Measurements from ENCODE around the gene NPAS3. TPM values are rescaled to one million over a fixed set of nuclear protein-coding genes. Genes with fewer than 3 reads are reported as not detected.

Gene NPAS3
- 0.28 and 0.83 TPM in 2 replicates for total RNA-seq

GRCh38 chr14:32938719-32939253, at the start of gene NPAS3:
Gene NPAS3 (plus strand): TSS chr14:32938879.

